ENCODE results near the gene CCNA1.
A peak's percentile ranks its signal among the peaks of the same experiment; 100 is the strongest.

The CCNA1 gene

DNA sequence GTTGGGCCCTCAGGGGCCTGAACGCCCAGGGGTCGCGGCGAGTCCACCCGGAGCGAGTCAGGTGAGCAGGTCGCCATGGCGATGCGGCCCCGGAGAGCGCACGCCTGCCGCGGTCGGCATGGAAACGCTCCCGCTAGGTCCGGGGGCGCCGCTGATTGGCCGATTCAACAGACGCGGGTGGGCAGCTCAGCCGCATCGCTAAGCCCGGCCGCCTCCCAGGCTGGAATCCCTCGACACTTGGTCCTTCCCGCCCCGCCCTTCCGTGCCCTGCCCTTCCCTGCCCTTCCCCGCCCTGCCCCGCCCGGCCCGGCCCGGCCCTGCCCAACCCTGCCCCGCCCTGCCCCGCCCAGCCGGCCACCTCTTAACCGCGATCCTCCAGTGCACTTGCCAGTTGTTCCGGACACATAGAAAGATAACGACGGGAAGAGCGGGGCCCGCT, at the start of gene CCNA1:
Gene CCNA1, plus strand, starts transcription at position 390 of the 439 bp plus-strand sequence. CDS start 562 bp downstream, outside the sequence.
- no peak for DNase-seq (ENCODE audit: low spot score)

DNA sequence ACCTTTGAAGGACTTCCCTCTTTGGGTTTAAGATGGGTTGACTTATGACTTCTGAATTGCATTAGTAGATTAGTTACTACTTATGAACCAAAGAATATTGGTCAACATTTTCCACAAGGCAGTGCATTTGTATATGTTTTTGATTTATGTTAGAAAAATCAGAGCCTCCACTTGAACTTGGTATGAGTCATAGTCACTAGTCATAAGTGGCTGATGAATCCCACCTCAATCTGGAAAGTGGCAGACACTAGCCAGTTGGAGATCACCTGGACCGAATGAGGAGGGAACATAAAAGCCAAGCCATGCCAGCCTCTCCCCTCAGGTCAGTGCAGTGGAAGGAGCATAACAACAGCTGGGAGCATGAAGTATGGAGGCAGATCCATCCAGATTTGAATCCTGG, 46.8 kb upstream of the CCNA1 start:
- DNase-seq (ENCODE audit: low spot score), result no peak

DNA sequence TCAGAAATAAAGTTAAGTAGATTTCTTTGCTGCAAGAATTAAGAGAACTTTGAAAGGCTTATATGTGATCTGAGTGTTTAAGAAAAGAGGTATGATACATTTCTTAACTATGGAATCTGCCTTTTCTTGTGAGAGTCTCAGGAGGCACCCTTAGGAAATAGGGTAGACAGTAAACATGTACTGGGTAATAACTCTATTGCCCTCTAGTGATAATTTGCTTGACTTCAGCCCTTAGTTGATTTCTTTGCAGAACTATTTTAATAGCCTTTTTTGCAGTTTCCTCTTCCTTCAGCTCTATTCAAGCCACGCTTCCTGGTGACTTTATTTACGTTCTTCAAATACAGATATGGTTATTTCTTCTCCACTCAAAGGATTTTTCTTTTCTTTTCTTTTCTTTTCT, 37.0 kb upstream of the CCNA1 start:
- no peak for DNase-seq (ENCODE audit: low spot score)

DNA sequence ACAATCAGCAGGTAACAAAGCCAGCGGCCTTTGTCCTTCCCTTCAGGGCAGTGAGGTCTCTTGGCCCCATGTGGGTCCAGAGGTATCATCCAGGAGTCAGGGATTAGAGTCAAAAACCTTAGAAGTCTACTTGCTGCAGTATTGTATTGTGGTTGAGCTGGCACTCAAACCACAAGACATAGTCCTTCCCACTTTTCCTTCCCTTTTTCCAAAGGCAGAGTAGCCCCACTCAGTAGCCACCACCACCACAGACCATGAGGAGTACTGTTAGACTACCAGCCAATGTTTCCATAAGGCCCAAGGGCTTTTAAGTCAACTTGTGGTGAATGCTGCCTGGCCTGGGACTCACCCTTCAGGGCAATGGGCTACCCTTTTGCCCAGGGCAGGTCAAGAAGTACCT, 27.1 kb upstream of the CCNA1 start:
- no peak for DNase-seq (ENCODE audit: low spot score)

DNA sequence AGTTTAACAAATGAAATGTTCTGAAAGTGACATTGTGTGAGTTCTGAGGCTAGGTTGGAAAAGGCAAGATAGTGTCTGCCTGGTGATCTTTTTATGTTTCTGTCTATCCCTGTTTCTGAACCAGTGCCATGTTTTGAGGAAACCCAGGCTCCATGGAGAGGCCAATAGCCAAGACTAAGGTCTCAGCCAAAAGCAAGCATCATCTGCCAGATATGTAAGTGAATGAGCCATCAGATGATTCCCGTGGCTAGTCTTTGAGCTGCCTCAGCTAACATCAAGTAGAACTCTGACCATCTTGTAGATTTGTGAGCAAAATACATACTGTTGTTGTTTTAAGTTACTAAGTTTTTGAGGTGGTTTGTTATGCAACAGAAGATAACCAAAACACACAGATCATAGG, 19.6 kb upstream of the CCNA1 start:
- no peak for DNase-seq (ENCODE audit: low spot score)

DNA sequence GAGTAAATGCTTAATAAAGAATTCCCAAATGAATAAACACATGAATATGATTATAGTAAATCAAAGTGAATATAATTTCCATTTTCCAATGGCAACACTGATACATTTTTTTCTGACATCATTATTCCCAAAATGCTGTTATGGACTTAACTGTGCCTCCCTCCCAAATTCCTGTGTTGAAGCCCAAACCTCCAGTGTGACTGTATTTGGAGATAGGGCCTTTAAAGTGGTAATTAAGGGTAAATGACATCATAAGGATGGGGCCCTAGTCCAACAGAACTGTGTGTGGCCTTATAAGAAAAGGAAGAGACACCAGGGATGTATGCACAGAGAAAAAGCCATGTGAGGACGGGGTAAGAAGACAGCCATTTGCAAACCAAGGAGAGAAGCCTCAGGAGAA, 19.1 kb upstream of the CCNA1 start:
- DNase-seq (ENCODE audit: low spot score), result no peak

DNA sequence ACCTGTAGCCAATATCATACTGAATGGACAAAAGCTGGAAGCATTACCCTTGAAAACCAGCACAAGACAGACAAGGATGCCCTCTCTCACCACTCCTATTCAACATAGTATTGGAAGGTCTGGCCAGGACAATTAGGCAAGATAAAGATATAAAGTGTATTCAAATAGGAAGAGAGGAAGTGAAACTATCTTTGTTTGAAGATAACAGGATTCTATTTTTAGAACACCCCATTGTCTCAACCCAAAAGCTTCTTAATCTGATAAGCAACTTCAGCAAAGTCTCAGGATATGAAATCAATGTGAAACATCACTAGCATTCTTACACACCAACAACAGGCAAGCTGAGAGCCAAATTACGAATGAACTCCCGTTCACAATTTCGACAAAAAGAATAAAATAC, 17.8 kb upstream of the CCNA1 start:
- DNase-seq (ENCODE audit: low spot score), result no peak

DNA sequence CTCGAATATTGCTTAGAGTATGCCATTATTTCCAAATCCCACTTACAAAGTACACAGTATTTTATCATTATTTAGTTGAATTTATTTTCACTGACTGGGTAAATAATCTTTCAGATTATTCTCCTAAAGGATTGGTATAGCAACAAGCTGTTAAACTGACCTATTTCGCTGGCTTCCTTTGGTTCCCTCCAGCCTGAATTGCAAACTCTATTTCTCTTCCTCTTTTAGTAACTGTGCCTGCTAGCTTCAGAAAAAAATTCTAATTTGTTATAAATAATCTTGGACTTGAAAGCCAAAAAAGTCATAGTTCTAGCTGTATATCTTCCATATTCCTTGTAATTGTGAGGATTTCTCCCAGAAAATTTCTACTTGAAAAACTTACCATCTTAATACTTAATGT, 15.0 kb upstream of the CCNA1 start:
- no peak for DNase-seq (ENCODE audit: low spot score)

DNA sequence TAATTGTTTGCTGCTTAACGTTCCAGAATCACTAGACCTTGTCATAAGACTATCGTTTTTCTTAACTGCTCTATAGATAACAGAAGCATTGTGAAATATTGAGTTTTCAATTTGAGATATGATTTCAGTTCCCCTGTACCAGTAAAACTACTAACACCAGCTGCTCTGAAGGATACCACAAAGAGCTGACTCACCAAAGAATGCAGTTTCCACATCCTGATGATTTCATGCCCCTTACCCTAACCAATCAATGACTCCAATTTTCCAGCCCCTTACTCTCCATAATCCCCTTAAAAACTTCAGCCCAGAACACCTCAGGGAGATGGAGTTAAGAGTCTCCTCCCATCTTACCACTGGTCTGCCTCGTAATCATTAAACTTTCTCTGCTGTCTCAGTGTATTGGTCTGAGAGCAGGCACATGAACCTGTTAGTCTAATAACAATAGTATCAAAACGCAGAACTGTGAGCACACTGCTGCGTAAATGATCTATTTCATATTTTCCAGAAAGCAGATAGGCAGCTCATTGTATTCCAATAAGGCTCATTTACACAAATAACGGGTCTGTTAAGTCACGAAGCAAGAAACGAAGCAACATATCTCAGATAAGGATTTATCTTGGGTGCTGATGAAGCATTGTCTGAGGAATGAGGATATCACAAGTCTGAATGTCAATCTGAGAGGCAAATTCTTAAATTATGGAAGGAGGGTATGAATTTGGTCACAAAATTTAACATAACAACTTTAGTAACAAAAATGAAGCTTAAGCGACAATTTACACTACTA, 14.1 kb upstream of the CCNA1 start:
- no peak for DNase-seq (ENCODE audit: low spot score)

DNA sequence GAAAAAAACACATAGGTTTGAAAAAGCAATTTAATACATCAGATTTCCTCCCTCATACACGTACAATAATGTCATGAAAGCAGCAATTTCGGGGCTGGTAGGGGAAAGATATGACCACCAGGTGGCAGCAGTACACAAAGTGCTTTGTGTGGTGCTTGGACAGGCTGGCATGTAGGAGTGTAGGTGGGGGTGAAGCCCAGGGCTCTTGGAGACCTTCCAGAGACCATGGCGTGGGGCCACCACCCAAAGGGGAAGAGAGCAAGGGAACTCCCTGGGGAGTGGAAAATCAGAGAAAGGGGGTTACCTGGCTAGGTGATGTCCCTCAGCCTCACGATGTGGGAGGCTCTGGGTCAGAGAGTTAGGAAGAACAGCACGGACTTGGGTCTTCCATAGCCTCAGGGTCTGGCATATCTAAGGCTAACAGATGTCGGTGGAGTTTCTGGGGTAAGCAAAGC, 11.8 kb upstream of the CCNA1 start:
- DNase-seq (ENCODE audit: low spot score), result peak; percentile 59

DNA sequence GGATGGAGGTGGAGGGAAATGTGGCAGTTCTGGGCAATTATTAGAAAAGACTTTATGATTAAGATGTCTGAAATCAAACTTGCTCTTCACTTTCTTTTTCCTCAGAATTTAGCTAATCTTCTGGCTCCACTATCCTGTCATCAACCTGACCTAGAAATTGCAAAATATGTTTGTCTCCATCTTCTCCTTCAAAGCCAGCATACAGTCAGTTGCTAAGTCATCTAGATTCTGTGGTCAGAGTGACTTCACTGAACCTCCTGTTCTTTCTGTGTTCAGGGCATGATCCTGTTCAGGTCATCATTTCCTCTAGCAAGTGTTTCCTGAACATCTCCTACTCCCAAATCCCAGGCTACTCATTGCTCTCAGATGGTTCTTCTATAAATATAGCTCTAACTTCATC, 10.8 kb upstream of the CCNA1 start:
- DNase-seq (ENCODE audit: low spot score), result no peak

DNA sequence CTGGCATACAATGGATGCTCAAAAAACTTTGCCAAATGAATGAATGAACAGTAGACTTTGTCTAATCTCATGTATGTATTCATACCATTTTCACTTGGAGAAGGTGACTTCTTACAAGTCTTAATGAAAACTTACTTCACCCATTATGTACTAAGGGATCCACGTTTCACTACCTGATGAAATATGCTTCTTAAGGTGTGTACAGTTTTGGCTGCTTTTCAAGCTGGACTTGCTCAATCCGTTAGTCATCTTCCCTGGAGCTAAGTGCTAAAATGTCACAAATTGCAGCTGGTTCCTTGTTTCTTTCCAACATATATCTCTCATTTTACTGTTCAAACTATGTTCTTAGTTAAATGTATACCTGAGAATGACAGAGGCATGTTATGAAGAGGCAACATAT, 4.2 kb upstream of the CCNA1 start:
- DNase-seq (ENCODE audit: low spot score), result no peak

DNA sequence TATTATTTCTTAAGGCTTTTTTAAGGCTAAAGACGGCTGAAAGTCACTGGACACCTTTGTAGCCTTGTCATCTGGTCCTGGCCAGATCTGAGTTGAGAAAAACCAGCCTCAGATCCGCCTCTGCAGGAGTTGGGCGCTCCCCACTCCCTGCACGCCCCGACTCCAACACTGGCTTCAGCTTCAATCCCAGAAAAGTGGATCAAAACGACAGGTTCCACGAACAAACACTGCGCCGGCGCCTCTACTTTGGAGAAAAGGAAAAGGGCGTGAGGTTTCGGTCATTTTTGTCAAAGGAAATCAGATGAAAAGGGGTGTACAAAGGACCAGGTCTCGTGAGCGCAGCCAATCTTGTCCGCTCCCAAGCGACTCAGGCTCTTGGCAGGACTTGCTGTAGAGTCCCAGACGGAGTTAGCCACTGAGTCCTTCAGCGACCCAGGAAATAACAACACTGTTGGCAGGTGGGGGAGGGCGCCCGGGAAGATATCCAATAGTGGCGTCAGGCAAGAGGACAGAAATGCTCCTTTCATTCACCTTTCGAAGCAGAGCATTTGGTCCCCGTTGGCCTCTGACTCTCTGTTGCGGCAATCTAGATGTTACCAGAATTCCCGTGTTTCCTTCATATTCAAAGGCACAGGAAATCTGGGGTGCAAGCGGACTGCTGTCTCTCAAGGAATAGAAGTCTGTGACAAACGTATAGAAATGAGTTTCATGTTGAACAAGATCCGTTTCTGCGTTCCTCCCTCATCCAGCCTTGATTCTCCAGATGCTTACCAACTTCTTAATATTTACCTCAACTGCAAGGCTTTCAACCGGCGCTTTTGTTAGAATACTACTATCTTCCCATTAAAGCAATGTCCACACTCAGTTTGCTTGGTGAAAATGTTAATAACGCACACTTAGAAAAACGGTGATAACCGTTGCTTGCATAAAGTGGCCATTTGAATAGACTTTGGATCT, 1.8 kb upstream of the CCNA1 start:
- DNase-seq (ENCODE audit: low spot score), result no peak

DNA sequence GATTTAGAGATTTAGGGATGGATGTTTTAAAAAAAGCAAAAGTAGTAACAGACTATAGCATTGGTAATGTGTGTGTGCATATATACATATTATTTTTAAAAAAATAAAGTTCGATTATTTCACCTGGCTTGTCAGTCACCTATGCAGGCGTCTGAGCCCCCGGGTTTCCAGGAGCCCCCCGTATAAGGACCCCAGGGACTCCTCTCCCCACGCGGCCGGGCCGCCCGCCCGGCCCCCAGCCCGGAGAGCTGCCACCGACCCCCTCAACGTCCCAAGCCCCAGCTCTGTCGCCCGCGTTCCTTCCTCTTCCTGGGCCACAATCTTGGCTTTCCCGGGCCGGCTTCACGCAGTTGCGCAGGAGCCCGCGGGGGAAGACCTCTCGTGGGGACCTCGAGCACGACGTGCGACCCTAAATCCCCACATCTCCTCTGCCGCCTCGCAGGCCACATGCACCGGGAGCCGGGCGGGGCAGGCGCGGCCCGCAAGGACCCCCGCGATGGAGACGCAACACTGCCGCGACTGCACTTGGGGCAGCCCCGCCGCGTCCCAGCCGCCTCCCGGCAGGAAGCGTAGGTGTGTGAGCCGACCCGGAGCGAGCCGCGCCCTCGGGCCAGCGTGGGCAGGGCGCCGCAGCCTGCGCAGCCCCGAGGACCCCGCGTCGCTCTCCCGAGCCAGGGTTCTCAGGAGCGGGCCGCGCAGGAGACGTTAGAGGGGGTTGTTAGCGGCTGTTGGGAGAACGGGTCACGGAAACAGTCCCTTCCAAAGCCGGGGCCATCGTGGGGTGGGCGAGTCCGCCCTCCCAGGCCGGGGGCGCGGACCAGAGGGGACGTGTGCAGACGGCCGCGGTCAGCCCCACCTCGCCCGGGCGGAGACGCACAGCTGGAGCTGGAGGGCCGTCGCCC, 840 bp upstream of the CCNA1 start:
- no peak for DNase-seq (ENCODE audit: low spot score)

DNA sequence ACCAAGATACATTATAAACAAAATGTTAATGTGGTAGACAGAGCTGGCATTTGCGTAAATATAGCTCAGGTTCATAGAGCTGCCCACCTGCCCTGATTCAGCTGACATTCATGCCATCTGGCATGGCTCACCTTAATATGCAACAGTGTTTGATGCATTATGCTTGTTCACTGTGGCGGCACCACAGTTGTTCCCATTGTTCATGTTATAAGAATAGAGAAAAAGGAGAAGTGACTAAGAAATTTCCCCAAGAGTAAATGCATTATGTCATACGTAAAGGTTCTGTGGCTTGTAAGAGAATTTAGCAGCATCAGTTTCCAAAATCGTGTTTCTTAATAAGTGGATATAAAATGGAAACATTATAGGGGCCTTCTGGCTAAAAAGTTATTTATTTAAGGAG, 4.5 kb downstream of the CCNA1 start:
- DNase-seq (ENCODE audit: low spot score), result no peak

DNA sequence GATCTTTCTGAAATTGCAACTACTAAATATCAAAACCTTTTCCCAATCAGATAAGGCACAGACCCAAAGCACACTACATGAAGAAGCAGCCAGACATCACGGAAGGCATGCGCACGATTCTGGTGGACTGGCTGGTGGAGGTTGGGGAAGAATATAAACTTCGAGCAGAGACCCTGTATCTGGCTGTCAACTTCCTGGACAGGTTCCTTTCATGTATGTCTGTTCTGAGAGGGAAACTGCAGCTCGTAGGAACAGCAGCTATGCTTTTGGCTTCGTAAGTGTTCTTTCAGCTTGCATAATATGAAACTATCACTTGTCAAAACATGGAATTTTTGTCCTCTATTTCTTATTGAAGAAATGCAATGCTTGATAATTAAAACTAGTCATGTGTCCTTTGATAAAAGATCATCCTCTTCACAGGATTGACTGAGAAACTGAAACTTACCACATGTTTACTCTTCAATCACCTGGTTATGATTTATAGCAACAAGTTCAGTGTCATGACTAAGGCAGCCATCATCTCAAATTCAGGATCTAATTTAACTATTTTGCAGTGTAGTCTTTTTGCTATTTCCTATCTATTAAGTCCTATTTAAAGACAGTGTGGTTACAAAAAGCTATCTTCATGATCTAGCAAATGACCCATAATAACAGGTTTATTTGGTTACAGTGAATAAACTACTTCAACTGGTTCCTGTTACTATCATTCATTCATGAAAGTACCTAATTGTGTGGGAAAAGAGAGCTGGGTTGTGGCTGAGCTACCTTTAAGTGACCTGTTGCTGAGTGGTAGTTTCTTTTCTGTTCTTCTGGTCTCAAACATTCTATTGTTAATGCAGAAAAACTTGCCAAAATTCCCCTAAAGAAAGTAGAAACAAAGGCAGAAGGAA, 6.5 kb downstream of the CCNA1 start:
- DNase-seq (ENCODE audit: low spot score), result no peak

DNA sequence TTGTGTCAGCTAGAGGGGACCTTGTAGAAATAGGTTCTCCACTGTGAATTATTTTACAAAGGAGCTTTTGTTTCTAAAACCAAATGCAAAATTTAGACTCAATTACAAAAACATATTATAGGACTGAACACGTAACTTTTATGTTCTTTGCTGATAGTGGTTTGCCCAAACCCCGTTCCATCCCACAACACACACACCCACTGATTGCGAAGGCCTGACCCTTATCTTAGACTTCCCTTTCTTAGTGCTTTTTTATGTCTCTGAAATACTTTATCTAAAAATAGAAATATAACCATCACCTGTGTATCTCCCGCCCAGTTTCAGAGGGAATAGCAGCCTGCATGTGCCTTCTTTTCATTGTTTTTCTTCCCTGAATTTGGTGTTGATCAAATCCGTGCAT, 13.0 kb downstream of the CCNA1 start:
- no peak for DNase-seq (ENCODE audit: low spot score)

DNA sequence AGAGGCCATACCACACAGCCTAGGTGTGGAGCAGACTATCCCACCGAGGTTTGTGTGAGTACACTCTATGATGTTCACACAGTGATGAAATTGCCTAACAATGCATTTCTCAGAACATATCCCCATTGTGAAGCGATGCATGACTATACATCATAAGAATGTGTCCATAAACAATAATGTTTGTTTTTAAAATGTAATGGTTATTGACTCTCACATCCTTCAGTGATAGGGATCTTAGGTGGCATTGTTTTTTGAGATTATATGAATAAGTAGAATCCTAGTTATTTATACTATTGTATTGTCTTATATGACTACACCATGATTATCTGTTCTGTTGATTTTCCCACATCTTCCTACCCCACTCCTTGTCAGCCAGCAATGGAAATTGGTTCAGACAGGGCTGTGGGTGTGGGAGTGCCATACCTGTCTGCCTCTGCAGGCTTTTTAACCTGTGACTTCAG, 13.6 kb downstream of the CCNA1 start:
- no peak for DNase-seq (ENCODE audit: low spot score)

DNA sequence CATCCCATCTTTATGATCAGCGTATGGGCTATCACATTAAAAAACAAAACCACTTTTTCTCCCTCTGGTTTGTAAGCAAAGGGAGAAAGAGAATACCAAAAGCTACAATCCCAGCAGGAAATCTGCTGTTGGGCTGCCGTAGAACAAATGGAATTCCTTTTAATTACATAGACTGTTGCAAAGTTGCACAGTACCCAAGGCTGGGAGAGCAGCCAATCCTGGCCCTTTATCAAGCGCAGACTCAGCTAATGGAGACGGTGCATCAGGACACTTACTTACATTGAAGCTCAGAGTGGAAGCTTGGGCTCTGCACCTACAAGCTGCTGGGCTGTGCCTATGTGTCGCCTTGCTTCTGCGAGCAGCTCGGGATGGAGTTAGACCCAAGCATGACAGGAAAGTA, 15.2 kb downstream of the CCNA1 start:
- DNase-seq (ENCODE audit: low spot score), result no peak

DNA sequence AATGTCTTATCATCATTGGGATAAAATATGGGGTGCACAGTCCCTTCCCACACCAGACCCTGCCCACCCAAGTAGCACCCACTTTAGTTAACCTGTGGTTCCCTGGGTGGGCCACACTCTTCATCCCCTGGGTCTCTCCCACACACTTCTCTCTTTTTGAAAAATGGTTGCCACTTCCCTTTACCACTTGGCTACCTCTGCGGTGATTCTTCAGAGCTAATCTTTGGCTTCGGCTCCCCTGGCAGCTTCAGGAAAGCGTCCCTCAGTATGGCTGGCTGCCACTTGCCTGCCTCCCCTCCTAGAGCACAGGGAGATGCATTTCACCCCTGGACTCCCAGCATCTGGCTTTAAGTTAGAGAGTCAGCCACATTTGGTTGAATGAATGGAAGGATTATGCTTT, 18.2 kb downstream of the CCNA1 start:
- no peak for DNase-seq (ENCODE audit: low spot score)

DNA sequence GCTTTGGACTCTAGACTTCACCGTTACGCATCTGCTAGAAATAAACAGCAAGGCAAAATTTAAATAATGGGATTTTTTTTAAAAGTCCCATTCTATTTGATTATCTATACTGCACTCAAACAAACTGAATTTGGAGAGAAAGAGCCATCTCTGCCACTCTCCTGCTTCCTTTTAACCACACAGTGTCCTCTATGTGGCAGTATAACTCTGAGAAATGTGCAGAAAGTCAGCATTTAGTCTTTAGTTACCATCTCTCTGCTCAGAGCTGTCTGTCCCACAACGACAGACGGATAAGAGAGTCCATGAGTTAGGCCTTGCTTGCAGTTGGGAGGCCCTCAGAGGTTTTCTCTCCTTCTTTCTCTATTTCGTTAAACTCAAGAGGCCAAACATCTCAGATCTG, 21.2 kb downstream of the CCNA1 start:
- DNase-seq (ENCODE audit: low spot score), result no peak
